ENCODE results near the gene ADGRL2. TPM values are rescaled to one million over a fixed set of nuclear protein-coding genes. Genes with fewer than 3 reads are reported as not detected.

ADGRL2 gene
- total RNA-seq, 6 donors from 2014 or later = 21.0 to 133 (median 84.0) TPM

DNA sequence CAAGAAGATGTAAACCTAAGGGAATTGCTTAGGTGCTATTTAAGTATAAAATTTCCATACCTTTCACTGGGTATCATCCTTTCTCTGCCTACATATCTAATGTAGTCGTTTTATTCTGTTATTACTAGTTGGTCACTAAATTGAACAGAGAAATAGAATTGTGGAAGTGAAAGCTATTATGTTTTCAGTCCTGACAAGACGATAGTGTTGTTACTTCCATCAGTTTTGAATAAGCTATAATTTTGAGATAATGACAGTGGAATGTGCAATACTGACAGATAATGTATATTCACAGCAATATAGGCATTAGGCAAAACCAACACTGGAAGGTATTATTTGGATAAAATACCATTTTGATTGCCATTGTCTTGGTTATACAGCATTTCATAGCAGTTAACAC lies 181.8 kb downstream of the ADGRL2 start:
- ATAC-seq (ENCODE audit: low FRiP score in 2 of 2) = no peak
- WGBS, 2 donors = 88 to 93% methylated on average over 2 of the region's 2 CpGs
- no peaks in the 10 kb centered on the region for H3K27me3 ChIP-seq

DNA sequence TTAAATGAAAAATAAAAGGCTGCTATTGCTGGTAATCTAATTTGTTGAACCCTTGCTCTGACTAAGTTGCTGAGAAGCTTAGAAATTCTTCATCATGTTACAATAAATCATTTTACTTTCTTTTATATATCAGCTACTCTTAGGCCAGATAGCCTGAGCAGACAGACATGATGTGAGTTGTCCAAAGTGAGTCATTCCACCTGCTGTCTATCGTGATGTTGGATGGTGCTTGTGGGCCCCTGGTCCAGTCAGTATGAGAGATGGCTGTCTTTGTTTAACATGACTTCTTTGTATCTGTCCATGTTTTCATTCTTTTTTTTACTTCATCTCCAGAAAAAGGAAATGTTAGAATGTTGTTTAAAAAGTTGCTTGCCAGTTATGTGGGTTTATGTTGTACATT lies 188.8 kb downstream of the ADGRL2 start:
- Histone ChIP-seq H3K36me3 (peaks cover 0 to 69% (median 5%) of the 10 kb centered on the region in 4 donors), H3K4me1 (no peaks in the 10 kb centered on the region)

More for the DNA sequence above, 181.8 kb downstream of the ADGRL2 start:
- Histone ChIP-seq H3K9me3 (no peaks in the 10 kb centered on the region), H3K36me3 (peaks cover 0 to 67% (median 0%) of the 10 kb centered on the region in 4 donors), H3K4me3 (no peak overlapping the region), H3K4me1 (peaks cover 0 to 8% (median 0%) of the 10 kb centered on the region in 4 donors), H3K27ac (no peak overlapping the region)
- no peak for TF ChIP-seq POLR2AphosphoS5 (IDR thresholded peaks at IDR 0.05)
- TF ChIP-seq EP300 (IDR thresholded peaks at IDR 0.05) = no peak
- TF ChIP-seq, protein P1, sequence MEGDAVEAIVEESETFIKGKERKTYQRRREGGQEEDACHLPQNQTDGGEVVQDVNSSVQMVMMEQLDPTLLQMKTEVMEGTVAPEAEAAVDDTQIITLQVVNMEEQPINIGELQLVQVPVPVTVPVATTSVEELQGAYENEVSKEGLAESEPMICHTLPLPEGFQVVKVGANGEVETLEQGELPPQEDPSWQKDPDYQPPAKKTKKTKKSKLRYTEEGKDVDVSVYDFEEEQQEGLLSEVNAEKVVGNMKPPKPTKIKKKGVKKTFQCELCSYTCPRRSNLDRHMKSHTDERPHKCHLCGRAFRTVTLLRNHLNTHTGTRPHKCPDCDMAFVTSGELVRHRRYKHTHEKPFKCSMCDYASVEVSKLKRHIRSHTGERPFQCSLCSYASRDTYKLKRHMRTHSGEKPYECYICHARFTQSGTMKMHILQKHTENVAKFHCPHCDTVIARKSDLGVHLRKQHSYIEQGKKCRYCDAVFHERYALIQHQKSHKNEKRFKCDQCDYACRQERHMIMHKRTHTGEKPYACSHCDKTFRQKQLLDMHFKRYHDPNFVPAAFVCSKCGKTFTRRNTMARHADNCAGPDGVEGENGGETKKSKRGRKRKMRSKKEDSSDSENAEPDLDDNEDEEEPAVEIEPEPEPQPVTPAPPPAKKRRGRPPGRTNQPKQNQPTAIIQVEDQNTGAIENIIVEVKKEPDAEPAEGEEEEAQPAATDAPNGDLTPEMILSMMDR (IDR thresholded peaks at IDR 0.05) = no peak
- no peak for TF ChIP-seq POLR2A (IDR thresholded peaks at IDR 0.05)
- DNase-seq = no peak

DNA sequence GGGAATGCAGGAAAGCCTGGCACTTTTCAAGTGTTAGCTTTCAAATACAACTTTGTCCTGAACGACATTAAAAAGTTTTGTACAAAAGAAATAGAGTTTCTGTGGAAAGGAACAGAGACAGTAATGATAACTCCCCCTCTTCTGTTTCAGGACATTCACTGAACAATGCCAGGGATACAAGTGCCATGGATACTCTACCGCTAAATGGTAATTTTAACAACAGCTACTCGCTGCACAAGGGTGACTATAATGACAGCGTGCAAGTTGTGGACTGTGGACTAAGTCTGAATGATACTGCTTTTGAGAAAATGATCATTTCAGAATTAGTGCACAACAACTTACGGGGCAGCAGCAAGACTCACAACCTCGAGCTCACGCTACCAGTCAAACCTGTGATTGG lies 189.5 kb downstream of the ADGRL2 start:
- H3K27me3 ChIP-seq = no peaks in the 10 kb centered on the region
- TF ChIP-seq EP300 (IDR thresholded peaks at IDR 0.05) = no peak
- TF ChIP-seq, protein P1 (IDR thresholded peaks at IDR 0.05) = no peak
- TF ChIP-seq POLR2AphosphoS5 (IDR thresholded peaks at IDR 0.05) = no peak
- no peak for TF ChIP-seq POLR2A (IDR thresholded peaks at IDR 0.05)
- peaks cover 0 to 61% (median 5%) of the 10 kb centered on the region in 4 donors for H3K36me3 ChIP-seq
- 89 to 93% methylated on average over 7 of the region's 7 CpGs for WGBS, 2 donors
- ATAC-seq (ENCODE audit: low FRiP score in 2 of 2) = no peak
- no peak for DNase-seq
- no peaks in the 10 kb centered on the region for H3K4me1 ChIP-seq
- no peak overlapping the region for H3K27ac ChIP-seq
- H3K4me3 ChIP-seq = no peak overlapping the region
- H3K9me3 ChIP-seq = no peaks in the 10 kb centered on the region

More for the DNA sequence above, 188.8 kb downstream of the ADGRL2 start:
- no peak for TF ChIP-seq POLR2AphosphoS5 (IDR thresholded peaks at IDR 0.05)
- TF ChIP-seq POLR2A (IDR thresholded peaks at IDR 0.05) = no peak
- TF ChIP-seq, protein P1 (IDR thresholded peaks at IDR 0.05) = no peak
- no peak for TF ChIP-seq EP300 (IDR thresholded peaks at IDR 0.05)
- no peak overlapping the region for H3K27ac ChIP-seq
- no peaks in the 10 kb centered on the region for H3K27me3 ChIP-seq
- ATAC-seq (ENCODE audit: low FRiP score in 2 of 2) = no peak
- DNase-seq = no peak
- no peaks in the 10 kb centered on the region for H3K9me3 ChIP-seq
- H3K4me3 ChIP-seq = no peak overlapping the region
- 71 to 77% methylated on average over 1 of the region's 1 CpG for WGBS, 2 donors

DNA sequence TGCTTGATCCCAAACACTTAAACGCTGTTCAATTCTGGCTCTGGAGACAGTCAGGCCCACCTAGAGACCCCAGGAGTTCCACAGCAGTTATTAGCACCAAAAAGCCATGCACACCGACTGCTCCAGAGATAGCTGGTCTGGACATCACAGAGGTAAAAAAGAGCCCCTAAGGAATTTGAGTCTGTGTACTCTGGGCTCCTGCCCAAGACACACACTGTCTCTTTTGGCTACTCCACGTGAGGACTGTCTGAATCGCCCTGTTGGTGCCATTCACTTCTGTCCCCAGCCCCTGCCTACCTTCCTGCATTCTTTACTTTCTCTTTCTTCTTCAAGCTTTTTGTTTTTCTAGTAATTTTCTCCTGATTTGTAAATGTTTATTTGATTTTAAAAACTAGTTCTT lies 197.4 kb downstream of the ADGRL2 start:
- DNase-seq = no peak
- H3K27ac ChIP-seq = peak overlapping the region in 1 of 4 donors; percentile 50
- no peak overlapping the region for H3K4me3 ChIP-seq
- TF ChIP-seq POLR2AphosphoS5 (IDR thresholded peaks at IDR 0.05) (no peak), POLR2A (IDR thresholded peaks at IDR 0.05) (no peak), EP300 (IDR thresholded peaks at IDR 0.05) (no peak)
- TF ChIP-seq, protein P1 (IDR thresholded peaks at IDR 0.05) = no peak
- ATAC-seq (ENCODE audit: low FRiP score in 2 of 2) = peak in 1 of 2 donors; percentile 34
- WGBS, 2 donors = 27 to 46% methylated on average over 3 to 4 of the region's 4 CpGs
- H3K27me3 ChIP-seq = no peaks in the 10 kb centered on the region
- H3K9me3 ChIP-seq = no peaks in the 10 kb centered on the region
- H3K36me3 ChIP-seq = peaks cover 0 to 4% (median 0%) of the 10 kb centered on the region in 4 donors
- H3K4me1 ChIP-seq = peaks cover 0 to 7% (median 3%) of the 10 kb centered on the region in 4 donors

DNA sequence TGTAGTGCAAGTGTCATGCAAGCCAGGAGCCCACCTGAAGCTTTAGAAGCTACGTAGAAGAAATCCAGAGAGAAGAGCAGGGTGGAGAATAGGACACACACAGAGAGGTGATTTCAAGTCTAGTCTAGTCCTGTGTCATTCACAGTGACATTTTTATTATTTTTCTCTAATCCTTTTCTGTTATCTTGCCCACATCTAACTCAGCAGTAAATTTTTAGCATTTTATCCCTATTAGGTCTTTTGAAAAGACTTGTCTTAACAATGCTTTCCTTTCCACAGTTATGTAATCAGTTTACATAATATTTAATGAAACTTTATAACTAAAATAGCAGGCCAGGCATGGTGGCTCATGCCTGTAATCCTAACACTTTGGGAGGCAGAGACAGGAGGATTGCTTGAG lies 198.6 kb downstream of the ADGRL2 start:
- Histone ChIP-seq H3K9me3 (no peaks in the 10 kb centered on the region), H3K4me3 (no peak overlapping the region), H3K27me3 (no peaks in the 10 kb centered on the region), H3K4me1 (peaks cover 0 to 7% (median 3%) of the 10 kb centered on the region in 4 donors), H3K27ac (no peak overlapping the region), H3K36me3 (no peaks in the 10 kb centered on the region)
- TF ChIP-seq POLR2A (IDR thresholded peaks at IDR 0.05) (no peak), POLR2AphosphoS5 (IDR thresholded peaks at IDR 0.05) (no peak), EP300 (IDR thresholded peaks at IDR 0.05) (no peak)
- TF ChIP-seq, protein P1 (IDR thresholded peaks at IDR 0.05) = no peak
- ATAC-seq (ENCODE audit: low FRiP score in 2 of 2) (no peak), DNase-seq (no peak)
- WGBS, 2 donors = 83 to 93% methylated on average over 1 of the region's 1 CpG
